Hippocampal formation (tissue), 2 donors: ENCODE data around the gene DEFB124.
"Not testable (repeated sequence)": the region's sequence is repeated elsewhere in the genome, so short reads cannot be mapped to it uniquely, and the experiment has no call there.

Experiments used
- DNase-seq, 2 donors: peaks; one replicate each; lab custom pipeline; 2025; lab: John Stamatoyannopoulos, UW

DEFB124 gene

DNA sequence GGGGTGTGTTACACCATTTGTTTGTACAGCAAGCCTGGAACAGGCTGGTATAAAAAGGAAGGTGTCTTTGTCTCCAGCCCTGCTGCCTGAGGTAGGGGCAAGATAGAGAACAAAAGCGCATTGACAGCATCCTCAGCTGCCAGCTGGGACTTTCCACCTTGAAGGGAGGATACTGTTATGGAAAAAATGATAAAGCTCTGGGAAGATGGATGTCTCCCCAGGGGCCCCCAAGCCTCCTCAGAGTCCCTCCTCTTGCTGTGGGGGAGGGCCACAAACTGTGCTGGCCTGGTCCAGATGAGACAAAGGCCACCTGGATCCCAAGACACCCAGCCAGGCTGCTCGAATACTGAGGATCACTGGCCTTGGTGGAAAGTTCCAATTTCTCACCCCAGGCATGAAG, 13.2 kb upstream of the DEFB124 start:
- DNase-seq, result no peak

DNA sequence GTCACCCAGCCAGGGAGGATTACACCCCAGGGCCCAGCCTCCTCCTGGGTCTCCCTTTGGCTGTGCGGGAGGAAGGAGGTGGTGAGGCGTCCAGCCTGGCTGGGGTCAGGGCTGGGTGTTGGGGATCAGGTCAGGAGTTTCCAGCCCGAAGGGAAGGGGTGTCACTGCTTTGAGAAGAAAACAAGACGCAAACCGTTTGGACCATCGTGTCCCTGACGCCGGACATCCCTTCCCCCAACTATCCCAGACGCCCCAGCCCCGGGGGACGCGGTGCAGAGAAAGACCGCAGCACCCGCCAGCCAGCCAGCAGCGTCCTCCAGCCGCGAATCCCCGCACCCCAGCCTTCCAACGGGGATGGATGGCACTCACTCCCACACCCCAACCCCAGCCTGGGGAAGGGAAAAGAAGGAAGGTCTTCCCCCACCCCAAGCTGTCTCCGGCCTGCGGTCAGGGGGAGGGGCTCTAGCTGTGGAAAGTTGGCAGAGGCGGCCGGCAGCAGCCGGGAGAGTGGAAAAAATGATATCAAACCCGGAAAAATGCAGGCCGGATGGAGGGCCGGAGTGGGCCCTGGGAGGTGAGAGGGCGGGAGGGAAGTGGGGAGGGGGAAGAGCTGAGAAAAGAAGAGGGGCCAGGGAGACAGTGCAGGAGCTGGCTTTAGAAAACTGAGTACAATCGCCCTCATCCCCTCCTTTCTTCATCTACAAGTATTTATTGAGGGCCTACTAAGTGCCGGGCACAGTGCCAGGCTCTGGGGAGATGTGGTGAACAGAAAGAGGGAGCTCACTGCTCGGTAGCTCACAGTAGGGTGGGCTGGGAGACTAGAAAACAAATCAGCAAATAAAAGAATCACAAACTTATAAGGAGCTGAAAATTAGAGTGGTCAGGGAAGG, 10.8 kb upstream of the DEFB124 start:
- DNase-seq, result no peak

GRCh38 chr20:31484001-31484400, 9.1 kb upstream of the DEFB124 start:
- DNase-seq, result no peak

GRCh38 chr20:31476643-31477215, 1.8 kb upstream of the DEFB124 start:
- no peak for DNase-seq

DNA sequence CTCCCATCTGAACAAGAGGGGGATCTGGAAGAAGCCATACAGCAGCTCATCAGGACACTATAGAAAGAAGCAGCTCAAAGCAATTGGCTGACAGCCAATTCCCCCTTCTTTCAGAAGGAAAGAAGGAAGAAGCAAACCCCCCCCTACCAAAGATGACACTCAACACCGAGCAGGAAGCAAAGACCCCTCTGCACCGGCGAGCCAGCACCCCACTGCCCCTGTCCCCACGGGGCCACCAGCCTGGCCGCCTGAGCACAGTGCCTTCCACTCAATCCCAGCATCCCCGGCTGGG, 1.3 kb upstream of the DEFB124 start:
- DNase-seq, result no peak

- no peak for DNase-seq
Observed at GRCh38 chr20:31475472-31476293, 756 bp upstream of the DEFB124 start.

DNA sequence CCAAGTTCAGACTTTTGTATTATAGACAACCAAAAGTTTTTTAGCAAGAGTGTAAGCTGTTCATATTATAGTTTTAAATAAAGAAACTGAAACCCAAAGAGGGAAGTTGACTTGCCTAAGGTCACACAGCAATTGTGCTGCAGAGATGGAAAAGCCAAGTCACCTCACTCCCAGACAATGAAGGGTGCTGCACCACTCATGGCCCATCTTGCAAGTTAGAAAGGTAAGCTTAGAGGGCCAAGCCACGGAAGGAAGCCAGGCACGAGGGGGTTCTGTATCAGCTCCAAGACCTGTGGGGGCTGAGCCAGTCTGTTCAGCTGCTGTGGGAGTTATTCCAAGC, 860 bp downstream of the DEFB124 start:
- no peak for DNase-seq

- no peak for DNase-seq
Observed at GRCh38 chr20:31473331-31474096, 1.4 kb downstream of the DEFB124 start.

DNA sequence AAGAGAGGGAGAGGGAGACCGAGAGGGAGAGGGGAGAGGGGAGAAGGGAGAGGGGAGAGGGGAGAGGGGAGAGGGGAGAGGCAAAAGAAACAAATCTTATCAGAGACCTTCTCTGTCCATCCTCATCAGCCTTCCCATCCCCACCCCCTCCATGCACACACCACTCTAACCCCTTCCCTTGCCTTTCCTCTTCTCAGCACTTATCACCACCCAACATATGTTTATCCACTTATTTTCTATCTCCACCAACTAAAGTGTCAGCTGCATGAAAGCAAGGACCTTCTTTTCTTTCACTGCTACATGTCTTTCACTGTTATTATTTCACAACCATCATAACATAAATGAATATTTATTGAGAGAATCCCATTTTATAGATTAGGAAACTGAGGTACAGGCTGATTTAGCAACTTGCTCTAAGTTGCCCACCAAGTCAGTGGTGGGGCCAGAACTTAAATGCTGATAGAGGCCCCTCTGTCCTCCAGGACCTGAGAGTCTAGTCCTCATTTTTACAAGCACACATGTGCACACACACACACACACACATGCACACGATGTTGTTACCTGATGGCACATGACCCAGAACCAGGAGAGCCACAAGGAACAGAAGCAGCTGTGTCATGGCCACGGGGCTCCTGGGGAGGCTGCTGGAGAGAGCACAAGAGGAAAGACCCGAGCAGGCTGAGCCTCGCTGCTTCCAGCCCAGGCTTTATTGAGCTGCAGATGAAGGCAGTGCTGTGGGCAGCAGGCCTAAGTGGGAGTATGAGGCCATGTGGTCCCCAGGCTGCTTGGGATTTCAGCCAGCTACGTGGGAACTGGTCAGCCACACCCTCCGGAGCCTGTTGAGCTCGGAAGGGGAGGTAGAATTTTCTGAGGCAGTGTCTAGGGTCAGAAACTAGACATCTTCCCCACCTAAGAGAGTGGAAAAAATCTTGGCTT, 2.3 kb downstream of the DEFB124 start:
- DNase-seq, result no peak

GRCh38 chr20:31470946-31471345, 4.0 kb downstream of the DEFB124 start:
- DNase-seq, result not testable (repeated sequence)

- DNase-seq, result no peak
Observed at GRCh38 chr20:31454361-31454760, 20.6 kb downstream of the DEFB124 start.

- no peak for DNase-seq
Observed at GRCh38 chr20:31452575-31452974, 22.4 kb downstream of the DEFB124 start.

- no peak for DNase-seq
Observed at GRCh38 chr20:31449511-31450414, 25.2 kb downstream of the DEFB124 start.

- no peak for DNase-seq
Observed at GRCh38 chr20:31446084-31446819, 28.7 kb downstream of the DEFB124 start.

- DNase-seq, result no peak
Observed at GRCh38 chr20:31440012-31440659, 34.8 kb downstream of the DEFB124 start, which contains the start of gene DEFB123. DEFB123 (plus strand) TSS chr20:31440632; CDS start chr20:31440699, 67 bp downstream.

- no peak for DNase-seq
Observed at GRCh38 chr20:31430568-31431115, 44.3 kb downstream of the DEFB124 start.

GRCh38 chr20:31427576-31427975, 47.4 kb downstream of the DEFB124 start:
- not testable (repeated sequence) for DNase-seq

DNA sequence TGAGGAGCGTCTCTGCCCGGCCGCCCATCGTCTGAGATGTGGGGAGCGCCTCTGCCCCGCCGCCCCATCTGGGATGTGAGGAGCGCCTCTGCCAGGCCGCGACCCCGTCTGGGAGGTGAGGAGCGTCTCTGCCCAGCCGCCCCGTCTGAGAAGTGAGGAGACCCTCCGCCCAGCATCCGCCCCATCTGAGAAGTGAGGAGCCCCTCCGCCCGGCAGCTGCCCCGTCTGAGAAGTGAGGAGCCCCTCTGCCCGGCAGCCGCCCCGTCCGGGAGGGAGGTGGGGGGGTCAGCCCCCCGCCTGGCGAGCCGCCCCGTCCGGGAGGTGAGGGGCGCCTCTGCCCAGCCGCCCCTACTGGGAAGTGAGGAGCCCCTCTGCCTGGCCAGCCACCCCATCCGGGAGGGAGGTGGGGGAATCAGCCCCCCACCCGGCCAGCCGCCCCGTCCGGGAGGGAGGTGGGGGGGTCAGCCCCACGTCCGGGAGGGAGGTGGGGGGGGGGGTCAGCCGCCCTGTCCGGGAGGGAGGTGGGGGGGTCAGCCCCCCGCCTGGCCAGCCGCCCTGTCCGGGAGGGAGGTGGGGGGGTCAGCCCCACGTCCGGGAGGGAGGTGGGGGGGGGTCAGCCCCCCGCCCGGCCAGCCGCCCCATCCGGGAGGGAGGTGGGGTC, 47.9 kb downstream of the DEFB124 start:
- not testable (repeated sequence) for DNase-seq
